Gastroesophageal sphincter (tissue), 3 donors: ENCODE data around the gene CIAO2A.
"Not testable (repeated sequence)": the region's sequence is repeated elsewhere in the genome, so short reads cannot be mapped to it uniquely, and the experiment has no call there.

ENCODE experiments used
- POLR2A ChIP-seq, 2 donors: fragments of 450-650 bp; IDR thresholded peaks; one replicate each; pipeline ENCODE4 v1.6.1; 2017; ENCODE audit warnings: antibody characterized with exemption in 2 of 2, mild to moderate bottlenecking in 2 of 2, moderate library complexity in 1 of 2
- POLR2AphosphoS5 ChIP-seq: sonication (generic); formaldehyde crosslinking; IDR thresholded peaks from one replicate; pipeline ENCODE4 v1.6.1; 2017; ENCODE audit warnings: antibody characterized with exemption
- TF ChIP-seq, protein P1 (sequence below), 4 experiments: fragments of 200-600 bp in 2 of 4; fragments of 450-650 bp in 2 of 4; sonication (generic) in 1 of 4; IDR thresholded peaks; one replicate each; pipeline ENCODE4 v1.5.1; 2017 to 2019; ENCODE audit warnings: antibody characterized with exemption in 4 of 4, mild to moderate bottlenecking in 2 of 4, moderate library complexity in 2 of 4

DNA sequence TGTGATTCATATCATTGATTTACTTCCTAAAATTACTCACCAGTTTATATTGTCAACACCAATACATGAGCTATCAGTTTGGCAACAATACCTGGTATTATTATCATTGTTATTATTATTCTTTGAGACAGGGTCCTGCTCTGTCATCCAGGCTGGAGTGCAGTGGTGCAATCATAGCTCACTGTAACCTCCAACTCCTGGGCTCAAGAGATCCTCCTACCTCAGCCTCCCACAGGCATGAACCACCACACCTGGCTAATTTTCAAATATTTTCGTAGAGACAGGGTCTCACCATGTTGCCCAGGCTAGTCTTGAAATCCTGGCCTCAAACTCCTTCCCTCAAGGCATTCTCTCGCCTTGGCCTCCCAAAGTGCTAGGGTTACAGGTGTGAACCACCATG, 20.1 kb downstream of the CIAO2A start:
- TF ChIP-seq, protein P1, sequence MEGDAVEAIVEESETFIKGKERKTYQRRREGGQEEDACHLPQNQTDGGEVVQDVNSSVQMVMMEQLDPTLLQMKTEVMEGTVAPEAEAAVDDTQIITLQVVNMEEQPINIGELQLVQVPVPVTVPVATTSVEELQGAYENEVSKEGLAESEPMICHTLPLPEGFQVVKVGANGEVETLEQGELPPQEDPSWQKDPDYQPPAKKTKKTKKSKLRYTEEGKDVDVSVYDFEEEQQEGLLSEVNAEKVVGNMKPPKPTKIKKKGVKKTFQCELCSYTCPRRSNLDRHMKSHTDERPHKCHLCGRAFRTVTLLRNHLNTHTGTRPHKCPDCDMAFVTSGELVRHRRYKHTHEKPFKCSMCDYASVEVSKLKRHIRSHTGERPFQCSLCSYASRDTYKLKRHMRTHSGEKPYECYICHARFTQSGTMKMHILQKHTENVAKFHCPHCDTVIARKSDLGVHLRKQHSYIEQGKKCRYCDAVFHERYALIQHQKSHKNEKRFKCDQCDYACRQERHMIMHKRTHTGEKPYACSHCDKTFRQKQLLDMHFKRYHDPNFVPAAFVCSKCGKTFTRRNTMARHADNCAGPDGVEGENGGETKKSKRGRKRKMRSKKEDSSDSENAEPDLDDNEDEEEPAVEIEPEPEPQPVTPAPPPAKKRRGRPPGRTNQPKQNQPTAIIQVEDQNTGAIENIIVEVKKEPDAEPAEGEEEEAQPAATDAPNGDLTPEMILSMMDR (IDR thresholded peaks at IDR 0.05), result not testable (repeated sequence)
- not testable (repeated sequence) for TF ChIP-seq POLR2AphosphoS5; POLR2A (IDR thresholded peaks at IDR 0.05)
